ENCODE results near the gene PFKFB1. TPM values are rescaled to one million over a fixed set of nuclear protein-coding genes. Genes with fewer than 3 reads are reported as not detected.

Gene PFKFB1
- total RNA-seq, 1 donor, result not detected

GRCh38 chrX:54934058-54934457 lies 59.9 kb downstream of the PFKFB1 start:
- no peaks in the 10 kb centered on the region for H3K4me1 ChIP-seq (ENCODE audit: insufficient read depth, low read length)
- no peak overlapping the region for H3K4me3 ChIP-seq (ENCODE audit: insufficient read depth, low read length)
- no peaks in the 10 kb centered on the region for H3K27me3 ChIP-seq (ENCODE audit: insufficient read depth, low read length)
- no peaks in the 10 kb centered on the region for H3K79me2 ChIP-seq (ENCODE audit: insufficient read depth, low read length)
- no peaks in the 10 kb centered on the region for H3K36me3 ChIP-seq (ENCODE audit: insufficient read depth, low read length)
- H3K4me2 ChIP-seq (ENCODE audit: insufficient read depth, low read length), result no peak overlapping the region
- H3K27ac ChIP-seq (ENCODE audit: low read depth, low read length), result no peak overlapping the region
- H2AFZ ChIP-seq (ENCODE audit: low read length), result no peak overlapping the region
- no peak for DNase-seq (ENCODE audit: insufficient read length, low spot score, missing footprints)
- H4K20me1 ChIP-seq (ENCODE audit: insufficient read depth, low read length), result no peaks in the 10 kb centered on the region
- TF ChIP-seq CTCF (IDR thresholded peaks at IDR 0.05; ENCODE audit: extremely low read depth, low read depth, low read length), result no peak
- H3K9me3 ChIP-seq (ENCODE audit: low read depth, low read length), result no peaks in the 10 kb centered on the region

- TF ChIP-seq CTCF (IDR thresholded peaks at IDR 0.05; ENCODE audit: extremely low read depth, low read depth, low read length), result no peak
- Histone ChIP-seq H3K9me3 (ENCODE audit: low read depth, low read length) (no peaks in the 10 kb centered on the region), H3K79me2 (ENCODE audit: insufficient read depth, low read length) (no peaks in the 10 kb centered on the region), H3K36me3 (ENCODE audit: insufficient read depth, low read length) (no peaks in the 10 kb centered on the region), H3K4me3 (ENCODE audit: insufficient read depth, low read length) (no peak overlapping the region), H2AFZ (ENCODE audit: low read length) (no peak overlapping the region), H3K27ac (ENCODE audit: low read depth, low read length) (no peak overlapping the region), H4K20me1 (ENCODE audit: insufficient read depth, low read length) (no peaks in the 10 kb centered on the region), H3K4me2 (ENCODE audit: insufficient read depth, low read length) (no peak overlapping the region), H3K4me1 (ENCODE audit: insufficient read depth, low read length) (no peaks in the 10 kb centered on the region), H3K27me3 (ENCODE audit: insufficient read depth, low read length) (no peaks in the 10 kb centered on the region)
- no peak for DNase-seq (ENCODE audit: insufficient read length, low spot score, missing footprints)
These were observed 60.7 kb downstream of the PFKFB1 start for GRCh38 chrX:54933150-54933826.

- H3K27ac ChIP-seq (ENCODE audit: low read depth, low read length), result no peak overlapping the region
- H3K9me3 ChIP-seq (ENCODE audit: low read depth, low read length), result no peaks in the 10 kb centered on the region
- no peak for TF ChIP-seq CTCF (IDR thresholded peaks at IDR 0.05; ENCODE audit: extremely low read depth, low read depth, low read length)
- H2AFZ ChIP-seq (ENCODE audit: low read length), result no peak overlapping the region
- H3K4me3 ChIP-seq (ENCODE audit: insufficient read depth, low read length), result no peak overlapping the region
- no peaks in the 10 kb centered on the region for H3K4me1 ChIP-seq (ENCODE audit: insufficient read depth, low read length)
- no peaks in the 10 kb centered on the region for H3K36me3 ChIP-seq (ENCODE audit: insufficient read depth, low read length)
- H3K4me2 ChIP-seq (ENCODE audit: insufficient read depth, low read length), result no peak overlapping the region
- H3K79me2 ChIP-seq (ENCODE audit: insufficient read depth, low read length), result no peaks in the 10 kb centered on the region
- no peaks in the 10 kb centered on the region for H3K27me3 ChIP-seq (ENCODE audit: insufficient read depth, low read length)
- no peak for DNase-seq (ENCODE audit: insufficient read length, low spot score, missing footprints)
- H4K20me1 ChIP-seq (ENCODE audit: insufficient read depth, low read length), result no peaks in the 10 kb centered on the region
These were observed 62.9 kb downstream of the PFKFB1 start for GRCh38 chrX:54931107-54931506.

- Histone ChIP-seq H3K4me1 (ENCODE audit: insufficient read depth, low read length) (no peaks in the 10 kb centered on the region), H3K9me3 (ENCODE audit: low read depth, low read length) (no peaks in the 10 kb centered on the region), H3K4me2 (ENCODE audit: insufficient read depth, low read length) (no peak overlapping the region), H3K4me3 (ENCODE audit: insufficient read depth, low read length) (no peak overlapping the region), H3K27me3 (ENCODE audit: insufficient read depth, low read length) (no peaks in the 10 kb centered on the region), H3K36me3 (ENCODE audit: insufficient read depth, low read length) (no peaks in the 10 kb centered on the region), H4K20me1 (ENCODE audit: insufficient read depth, low read length) (no peaks in the 10 kb centered on the region), H2AFZ (ENCODE audit: low read length) (no peak overlapping the region), H3K79me2 (ENCODE audit: insufficient read depth, low read length) (no peaks in the 10 kb centered on the region), H3K27ac (ENCODE audit: low read depth, low read length) (no peak overlapping the region)
- TF ChIP-seq CTCF (IDR thresholded peaks at IDR 0.05; ENCODE audit: extremely low read depth, low read depth, low read length), result no peak
- no peak for DNase-seq (ENCODE audit: insufficient read length, low spot score, missing footprints)
These were observed 63.5 kb downstream of the PFKFB1 start for GRCh38 chrX:54930291-54931049.
